GM18520 (cell line): ENCODE results near the gene GLMN.

Experiments
- ATAC-seq: cut with Tn5 transposase; IDR thresholded peaks from one replicate; pipeline ENCODE4 v1.9.1; 2021; ENCODE audit not compliant: unreplicated experiment

The GLMN gene

DNA sequence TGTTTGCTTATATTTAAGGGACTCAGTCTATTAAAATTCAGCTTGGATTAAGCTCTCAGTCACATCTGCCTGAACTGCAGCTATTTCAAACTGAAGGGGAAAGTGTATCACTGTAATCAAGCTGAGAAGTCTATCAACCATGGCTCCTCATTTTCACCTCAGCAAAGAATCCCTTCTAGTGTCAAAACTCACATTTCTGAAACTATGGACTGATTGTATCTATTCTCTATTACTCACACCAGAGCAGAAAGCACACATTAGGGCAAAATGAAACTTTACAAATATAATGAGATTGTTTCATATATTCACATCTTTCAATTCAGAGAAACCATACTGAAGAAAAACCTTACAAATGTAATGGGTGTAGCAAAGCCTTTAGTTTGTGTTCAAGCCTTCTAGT, 95.7 kb downstream of the GLMN start:
- no peak for ATAC-seq

DNA sequence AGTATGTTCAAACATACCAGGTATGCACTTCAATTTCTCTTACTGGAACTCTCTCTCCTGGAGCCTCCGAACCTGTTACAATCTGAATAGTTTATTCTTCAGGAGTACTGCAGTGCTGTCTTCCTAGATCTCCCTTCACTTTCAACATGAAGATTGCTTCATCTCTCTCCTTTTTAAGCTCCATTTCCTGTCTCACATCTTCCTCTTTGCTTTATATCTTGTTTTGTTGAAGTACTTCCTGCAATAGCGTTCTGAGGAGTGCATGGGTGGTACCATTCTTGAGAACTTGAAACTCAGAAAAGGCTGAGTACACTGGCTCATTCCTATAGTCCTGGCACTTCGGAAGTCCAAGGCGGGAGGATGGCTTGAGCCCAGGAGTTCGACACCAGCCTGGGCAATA, 96.8 kb downstream of the GLMN start:
- no peak for ATAC-seq
